Coronary artery (tissue), 2 donors: ENCODE results near the gene MRPL53.
A peak's percentile ranks its signal among the peaks of the same experiment; 100 is the strongest.
"Not testable (repeated sequence)": the region's sequence is repeated elsewhere in the genome, so short reads cannot be mapped to it uniquely, and the experiment has no call there.

ENCODE experiments used
- DNase-seq: peaks from one replicate; pipeline ENCODE4 v3.0.0-alpha.2; 2017; ENCODE audit warnings: low spot score
- H3K27ac ChIP-seq, 2 donors: fragments of 200-600 bp; sonication (generic); one replicate each; pipeline ENCODE4 v1.5.1; 2016 to 2019
- H3K4me3 ChIP-seq: fragments of 200-600 bp; sonication (generic); 2 replicates; pipeline ENCODE4 v1.5.1; 2016; ENCODE audit warnings: mild to moderate bottlenecking, moderate library complexity
- TF ChIP-seq, protein P1 (sequence below): fragments of 200-600 bp; sonication (generic); IDR thresholded peaks from one replicate; pipeline ENCODE4 v1.5.1; 2019; ENCODE audit warnings: antibody characterized with exemption

MRPL53 gene

DNA sequence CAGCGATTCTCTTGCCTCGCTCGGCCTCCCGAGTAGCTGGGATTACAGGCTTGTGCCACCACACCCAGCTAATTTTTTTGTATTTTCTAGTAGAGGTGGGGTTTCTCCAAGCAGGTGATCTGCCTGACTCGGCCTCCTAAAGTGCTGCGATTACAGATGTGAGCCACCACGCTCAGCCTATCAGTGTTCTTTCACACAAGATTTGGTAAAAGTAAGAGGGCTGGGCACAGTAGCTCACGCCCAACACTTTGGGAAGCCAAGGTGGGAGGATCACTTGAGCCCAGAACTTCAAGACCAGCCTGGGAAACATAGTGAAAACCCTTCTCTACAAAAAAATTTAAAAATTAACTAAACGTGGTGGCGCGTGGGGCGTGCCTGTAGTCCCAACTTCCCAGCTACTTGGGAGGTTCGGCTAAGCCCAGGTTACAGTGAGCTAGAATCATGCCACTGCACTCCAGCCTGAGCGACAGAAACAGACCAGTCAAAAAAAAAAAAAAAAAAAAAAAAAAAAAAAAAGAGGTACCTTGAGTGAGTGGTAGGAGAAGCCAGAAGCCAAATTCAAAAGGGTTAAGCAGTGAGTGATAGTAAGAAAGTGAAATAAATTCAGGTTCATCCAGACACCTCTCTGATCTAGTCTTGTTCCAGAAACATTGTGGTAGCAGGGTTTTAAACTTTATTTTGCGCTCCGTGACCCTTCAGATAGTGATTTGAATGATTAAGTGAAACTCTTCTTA lies 981 bp downstream of the MRPL53 start:
- TF ChIP-seq, protein P1, sequence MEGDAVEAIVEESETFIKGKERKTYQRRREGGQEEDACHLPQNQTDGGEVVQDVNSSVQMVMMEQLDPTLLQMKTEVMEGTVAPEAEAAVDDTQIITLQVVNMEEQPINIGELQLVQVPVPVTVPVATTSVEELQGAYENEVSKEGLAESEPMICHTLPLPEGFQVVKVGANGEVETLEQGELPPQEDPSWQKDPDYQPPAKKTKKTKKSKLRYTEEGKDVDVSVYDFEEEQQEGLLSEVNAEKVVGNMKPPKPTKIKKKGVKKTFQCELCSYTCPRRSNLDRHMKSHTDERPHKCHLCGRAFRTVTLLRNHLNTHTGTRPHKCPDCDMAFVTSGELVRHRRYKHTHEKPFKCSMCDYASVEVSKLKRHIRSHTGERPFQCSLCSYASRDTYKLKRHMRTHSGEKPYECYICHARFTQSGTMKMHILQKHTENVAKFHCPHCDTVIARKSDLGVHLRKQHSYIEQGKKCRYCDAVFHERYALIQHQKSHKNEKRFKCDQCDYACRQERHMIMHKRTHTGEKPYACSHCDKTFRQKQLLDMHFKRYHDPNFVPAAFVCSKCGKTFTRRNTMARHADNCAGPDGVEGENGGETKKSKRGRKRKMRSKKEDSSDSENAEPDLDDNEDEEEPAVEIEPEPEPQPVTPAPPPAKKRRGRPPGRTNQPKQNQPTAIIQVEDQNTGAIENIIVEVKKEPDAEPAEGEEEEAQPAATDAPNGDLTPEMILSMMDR: no peak
- no peak for DNase-seq

DNA sequence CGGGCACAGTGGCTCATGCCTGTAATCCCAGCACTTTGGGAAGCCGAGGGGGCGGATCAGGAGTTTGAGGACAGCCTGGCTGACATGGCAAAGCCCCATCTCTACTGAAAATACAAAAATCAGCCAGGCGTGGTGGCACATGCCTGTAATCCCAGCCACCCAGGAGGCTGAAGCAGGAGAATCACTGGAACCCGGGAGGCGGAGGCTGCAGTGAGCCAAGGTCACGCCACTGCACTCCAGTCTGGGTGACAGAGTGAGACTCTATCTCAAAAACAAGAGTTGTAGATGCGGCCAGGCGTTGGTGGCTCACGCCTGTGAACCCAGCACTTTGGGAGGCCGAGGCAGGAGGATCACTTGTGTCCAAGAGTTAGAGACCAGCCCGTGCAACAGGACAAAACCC lies 1.7 kb downstream of the MRPL53 start:
- not testable (repeated sequence) for H3K27ac ChIP-seq, H3K4me3 ChIP-seq, DNase-seq

More for the DNA sequence above, 981 bp downstream of the MRPL53 start:
- Histone ChIP-seq H3K27ac (peak overlapping the region; percentile 78 to 92), H3K4me3 (peak overlapping the region; percentile 81)

DNA sequence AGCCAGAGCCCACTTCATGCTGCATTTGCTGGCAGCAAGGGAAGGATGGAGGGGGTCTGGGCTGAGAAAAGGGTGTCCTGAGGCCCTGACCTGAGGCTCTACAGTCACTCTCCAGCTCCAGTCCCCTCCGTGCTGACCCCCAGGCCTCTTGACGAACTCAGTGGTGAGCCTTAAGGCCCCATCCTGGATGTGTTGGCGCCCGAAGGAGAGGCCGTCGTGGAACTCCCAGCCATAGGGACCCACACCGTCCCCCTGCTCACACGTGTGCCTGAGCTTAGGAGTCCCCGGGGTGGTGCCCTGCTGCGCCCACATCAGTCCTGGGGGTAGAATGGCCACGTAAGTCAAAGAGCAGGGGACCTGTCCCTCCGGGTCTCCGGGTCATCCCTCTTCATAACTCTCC lies 8.1 kb downstream of the MRPL53 start:
- TF ChIP-seq, protein P1: no peak
- DNase-seq: no peak
- Histone ChIP-seq H3K4me3 (peak overlapping the region; percentile 92), H3K27ac (peak overlapping the region; percentile 78 to 88)

DNA sequence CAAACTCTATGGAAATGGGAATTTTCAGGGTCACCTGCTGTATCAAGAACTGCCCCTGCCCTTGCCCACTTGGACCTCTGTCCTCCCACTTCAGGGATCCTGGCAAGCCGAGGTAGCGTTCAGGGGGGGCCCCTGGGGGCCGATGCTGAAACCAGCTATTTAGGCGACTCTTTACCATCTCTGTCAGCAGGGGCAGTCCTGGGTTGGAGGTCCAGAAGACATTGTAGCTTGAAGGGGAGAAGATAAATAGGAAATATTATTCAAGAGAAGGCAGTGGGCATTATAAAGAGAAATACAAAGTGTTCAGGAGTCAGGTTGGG lies 9.7 kb downstream of the MRPL53 start:
- no peak for DNase-seq
- TF ChIP-seq, protein P1: no peak
- no peak overlapping the region for H3K27ac ChIP-seq
- no peak overlapping the region for H3K4me3 ChIP-seq

DNA sequence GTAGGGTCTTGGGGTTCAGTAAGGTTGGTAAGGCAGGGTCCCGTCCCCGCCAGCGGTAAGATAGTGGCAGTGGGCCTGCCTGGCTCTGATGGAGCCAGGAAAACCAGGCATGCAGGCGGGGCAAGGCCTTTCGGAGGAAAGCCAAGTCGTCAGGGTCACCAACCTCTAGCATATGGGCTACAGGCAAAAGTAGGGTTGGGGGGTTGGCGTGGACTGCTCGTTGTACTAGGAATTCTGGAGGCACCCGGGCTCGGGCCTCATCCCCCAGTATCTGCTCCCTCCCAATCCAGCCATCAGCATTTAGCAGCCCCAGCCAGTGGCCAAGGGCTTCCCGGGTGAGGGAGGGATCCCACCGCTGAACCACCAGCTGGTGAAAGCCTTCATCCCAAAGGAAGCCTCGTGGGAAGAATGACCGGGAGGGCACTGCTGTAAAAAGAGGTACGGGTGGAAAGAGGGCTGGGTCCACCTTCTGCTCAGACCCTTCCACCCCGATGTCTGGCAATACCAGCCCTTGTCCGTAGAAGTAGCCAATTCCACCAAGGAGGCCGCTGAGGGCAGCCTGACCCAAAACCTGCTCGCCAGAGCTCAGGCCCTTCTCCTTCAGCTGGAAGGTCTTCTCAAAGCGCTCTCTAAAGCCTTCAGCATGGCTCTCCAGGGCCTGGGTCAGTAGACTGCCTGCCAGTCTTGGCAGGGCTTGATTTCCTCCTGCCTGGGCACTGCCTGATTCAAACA lies 10.3 kb downstream of the MRPL53 start:
- no peak overlapping the region for H3K27ac ChIP-seq
- H3K4me3 ChIP-seq: no peak overlapping the region
- DNase-seq: no peak
- TF ChIP-seq, protein P1: no peak

DNA sequence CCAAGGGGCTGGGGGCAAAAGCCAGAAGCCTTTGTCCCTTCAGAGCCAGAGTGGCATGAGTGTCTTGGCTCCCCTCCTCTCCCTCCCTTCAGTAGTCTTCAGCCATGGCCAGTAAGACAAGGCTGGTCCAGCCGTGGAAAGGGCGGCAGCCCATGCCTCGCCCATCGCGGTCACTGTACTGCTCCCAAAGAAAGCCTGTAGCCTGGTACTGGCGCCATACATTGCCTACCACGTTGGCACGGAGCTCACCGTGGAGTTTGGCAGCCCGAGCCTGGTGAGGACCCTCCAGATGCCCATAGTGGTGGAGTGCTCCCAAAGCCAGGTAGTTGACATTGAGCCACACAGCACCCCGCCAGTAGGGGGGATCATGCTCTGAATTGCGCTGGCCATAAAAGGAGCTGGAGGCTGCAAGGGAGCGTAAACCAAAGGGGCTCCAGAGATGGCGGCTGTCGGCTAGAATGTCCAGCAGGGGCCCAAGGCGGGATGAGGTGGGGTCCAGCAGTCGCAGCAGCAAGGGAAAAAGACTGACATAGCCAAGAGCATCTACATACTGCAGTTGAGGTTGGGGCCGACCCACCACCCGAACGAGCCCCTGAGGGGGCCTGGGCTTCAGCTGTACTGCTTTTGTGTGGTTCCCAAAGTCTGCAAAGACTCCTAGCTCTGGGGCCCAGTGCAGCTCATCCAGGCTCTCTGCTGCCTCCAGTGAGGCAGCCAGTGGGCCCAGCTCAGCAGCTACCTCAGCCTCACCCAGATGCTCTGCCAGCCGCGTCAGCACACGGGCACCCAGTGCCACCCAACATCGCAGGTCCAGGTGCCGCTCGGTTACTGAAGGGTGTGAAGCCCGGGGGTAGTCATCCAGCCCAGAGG lies 11.1 kb downstream of the MRPL53 start:
- Histone ChIP-seq H3K4me3 (no peak overlapping the region), H3K27ac (no peak overlapping the region)
- TF ChIP-seq, protein P1: no peak
- no peak for DNase-seq

DNA sequence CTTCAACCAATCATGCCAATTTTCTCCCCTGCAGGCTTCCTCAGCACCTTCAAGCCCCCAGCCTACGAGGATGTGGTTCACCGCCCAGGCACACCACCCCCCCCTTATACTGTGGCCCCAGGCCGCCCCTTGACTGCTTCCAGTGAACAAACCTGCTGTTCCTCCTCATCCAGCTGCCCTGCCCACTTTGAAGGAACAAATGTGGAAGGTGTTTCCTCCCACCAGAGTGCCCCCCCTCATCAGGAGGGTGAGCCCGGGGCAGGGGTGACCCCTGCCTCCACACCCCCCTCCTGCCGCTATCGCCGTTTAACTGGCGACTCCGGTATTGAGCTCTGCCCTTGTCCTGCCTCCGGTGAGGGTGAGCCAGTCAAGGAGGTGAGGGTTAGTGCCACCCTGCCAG lies 12.3 kb downstream of the MRPL53 start:
- H3K4me3 ChIP-seq, DNase-seq, H3K27ac ChIP-seq: not testable (repeated sequence)

DNA sequence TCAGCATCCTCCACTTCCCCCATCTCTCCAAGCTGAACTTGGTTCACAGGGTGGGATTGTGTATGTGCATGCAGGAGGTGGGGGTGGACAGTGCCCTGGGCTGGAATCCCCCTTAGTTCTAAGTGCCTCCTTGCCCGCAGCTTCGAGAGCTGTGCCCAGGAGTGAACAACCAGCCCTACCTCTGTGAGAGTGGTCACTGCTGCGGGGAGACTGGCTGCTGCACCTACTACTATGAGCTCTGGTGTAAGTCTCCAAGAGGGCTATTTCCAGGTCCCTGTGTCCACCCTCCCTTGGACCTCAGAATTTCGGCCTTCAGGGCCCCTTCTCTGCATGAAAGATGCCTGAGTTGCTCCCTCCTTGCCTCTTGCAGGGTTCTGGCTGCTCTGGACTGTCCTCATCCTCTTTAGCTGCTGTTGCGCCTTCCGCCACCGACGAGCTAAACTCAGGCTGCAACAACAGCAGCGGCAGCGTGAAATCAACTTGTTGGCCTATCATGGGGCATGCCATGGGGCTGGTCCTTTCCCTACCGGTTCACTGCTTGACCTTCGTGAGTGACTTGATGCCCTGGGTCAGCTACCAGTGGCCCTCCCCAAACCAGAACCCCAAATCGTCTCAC lies 12.9 kb downstream of the MRPL53 start:
- not testable (repeated sequence) for DNase-seq
- Histone ChIP-seq H3K4me3 (peak overlapping the region; percentile 80), H3K27ac (peak overlapping the region in 1 of 2 donors; percentile 88)
